T-helper 2 cell treated with Interferon-gamma antibody and Interleukin-4, amounts not matched to agents 5 μg/mL and 100 μg/mL, for 36 hours (primary cell): ENCODE measurements around the gene CNTN6.

ENCODE experiments used
- DNase-seq: peaks from one replicate; pipeline ENCODE4 v3.0.0; 2021; ENCODE audit warnings: low spot score
- H3K27ac Mint-ChIP-seq: one replicate; pipeline ENCODE4 v1.8.0; 2021; ENCODE audit warnings: mild to moderate bottlenecking, mixed read lengths
- H3K27me3 Mint-ChIP-seq: one replicate; pipeline ENCODE4 v1.8.0; 2021; ENCODE audit warnings: low read depth, mixed read lengths
- H3K36me3 Mint-ChIP-seq: one replicate; pipeline ENCODE4 v1.8.0; 2021; ENCODE audit warnings: low read depth, mixed read lengths
- H3K4me1 Mint-ChIP-seq: one replicate; pipeline ENCODE4 v1.8.0; 2021; ENCODE audit warnings: low read depth, mixed read lengths
- H3K4me3 Mint-ChIP-seq: one replicate; pipeline ENCODE4 v1.8.0; 2022; ENCODE audit warnings: mild to moderate bottlenecking, moderate library complexity, mixed read lengths
- H3K9me3 Mint-ChIP-seq: one replicate; pipeline ENCODE4 v1.8.0; 2021; ENCODE audit warnings: mixed read lengths

The CNTN6 gene

DNA sequence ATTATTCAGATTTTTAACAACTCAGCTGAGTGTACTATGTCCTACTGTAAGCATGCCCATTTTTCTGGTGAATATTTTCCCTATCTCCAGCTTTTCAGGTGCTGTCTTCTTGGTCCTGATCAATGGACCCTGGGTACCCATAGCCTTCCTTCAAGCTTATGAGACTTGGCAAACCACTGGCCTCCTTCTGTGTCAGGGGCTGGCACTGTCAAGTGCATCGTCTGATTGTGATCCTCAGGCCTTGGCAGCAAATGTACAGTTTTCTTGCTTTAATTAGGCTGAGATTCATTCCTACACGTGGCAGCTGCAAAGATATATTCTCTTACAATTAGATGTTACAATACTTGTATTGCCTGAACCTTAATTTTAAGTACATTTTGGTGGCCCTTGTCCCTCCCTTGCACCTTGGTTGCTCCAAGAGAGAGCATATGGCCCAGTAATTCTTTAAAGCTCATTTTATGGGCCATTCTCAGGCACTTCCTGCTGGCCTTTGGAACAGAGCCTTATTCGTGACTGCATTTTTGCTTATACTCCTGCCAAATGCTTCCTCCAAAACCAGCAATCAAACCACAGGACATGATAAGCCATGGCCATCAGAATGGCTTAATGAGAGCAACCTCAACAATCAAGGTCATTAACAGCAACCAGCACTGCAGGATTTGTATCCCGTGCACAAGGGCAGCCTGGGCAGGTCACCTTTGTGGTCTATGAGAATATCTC is 179.9 kb downstream of the CNTN6 start:
- H3K36me3 Mint-ChIP-seq: no peaks in the 10 kb centered on the region
- H3K4me1 Mint-ChIP-seq: no peaks in the 10 kb centered on the region
- no peak for DNase-seq
- no peak overlapping the region for H3K27ac Mint-ChIP-seq
- H3K4me3 Mint-ChIP-seq: no peak overlapping the region
- no peaks in the 10 kb centered on the region for H3K27me3 Mint-ChIP-seq
- peaks cover 19% of the 10 kb centered on the region for H3K9me3 Mint-ChIP-seq

DNA sequence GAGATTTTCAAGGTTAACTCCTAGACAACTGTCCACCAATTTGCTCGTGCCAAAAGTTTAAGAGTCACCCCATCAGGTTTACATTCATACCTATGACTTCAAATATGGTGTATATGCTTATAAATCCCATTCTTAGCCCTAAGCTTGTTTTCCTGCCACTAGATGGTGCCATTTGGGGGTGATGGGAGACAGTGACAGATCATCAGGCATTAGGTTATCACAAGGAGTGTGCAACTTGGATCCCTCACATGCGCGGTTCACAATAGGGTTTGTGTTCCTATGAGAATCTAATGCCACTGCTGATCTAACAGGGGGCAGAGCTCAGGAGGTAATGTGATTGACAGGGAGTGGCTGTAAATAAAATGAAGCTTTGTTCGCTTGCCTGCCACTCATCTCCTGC is 182.7 kb downstream of the CNTN6 start:
- Mint-ChIP-seq H3K4me1 (no peaks in the 10 kb centered on the region), H3K4me3 (no peak overlapping the region), H3K9me3 (peaks cover 27% of the 10 kb centered on the region), H3K27me3 (no peaks in the 10 kb centered on the region), H3K36me3 (no peaks in the 10 kb centered on the region), H3K27ac (no peak overlapping the region)
- no peak for DNase-seq

DNA sequence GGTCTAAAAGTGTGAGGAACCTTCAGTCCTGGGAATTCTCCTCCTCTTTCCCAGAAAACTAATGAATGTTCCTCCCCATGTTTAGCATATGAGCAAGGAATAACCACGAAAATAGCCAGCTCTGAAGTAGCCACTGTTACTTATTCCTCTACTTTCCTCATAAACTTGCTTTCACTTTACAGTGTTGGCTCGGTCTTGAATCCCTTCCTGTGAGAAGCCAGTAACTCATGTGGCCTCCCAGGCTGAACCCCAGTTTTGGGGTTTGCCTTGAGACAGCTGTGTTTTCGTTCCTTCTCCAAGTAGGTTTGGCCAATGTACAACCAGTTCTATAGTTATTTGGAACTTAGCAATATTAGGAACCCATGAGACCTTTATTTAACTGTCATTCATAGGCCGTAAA is 195.0 kb downstream of the CNTN6 start:
- H3K4me1 Mint-ChIP-seq: no peaks in the 10 kb centered on the region
- no peak for DNase-seq
- H3K9me3 Mint-ChIP-seq: peaks cover 29% of the 10 kb centered on the region
- no peaks in the 10 kb centered on the region for H3K36me3 Mint-ChIP-seq
- no peaks in the 10 kb centered on the region for H3K27me3 Mint-ChIP-seq
- H3K27ac Mint-ChIP-seq: no peak overlapping the region
- H3K4me3 Mint-ChIP-seq: no peak overlapping the region

DNA sequence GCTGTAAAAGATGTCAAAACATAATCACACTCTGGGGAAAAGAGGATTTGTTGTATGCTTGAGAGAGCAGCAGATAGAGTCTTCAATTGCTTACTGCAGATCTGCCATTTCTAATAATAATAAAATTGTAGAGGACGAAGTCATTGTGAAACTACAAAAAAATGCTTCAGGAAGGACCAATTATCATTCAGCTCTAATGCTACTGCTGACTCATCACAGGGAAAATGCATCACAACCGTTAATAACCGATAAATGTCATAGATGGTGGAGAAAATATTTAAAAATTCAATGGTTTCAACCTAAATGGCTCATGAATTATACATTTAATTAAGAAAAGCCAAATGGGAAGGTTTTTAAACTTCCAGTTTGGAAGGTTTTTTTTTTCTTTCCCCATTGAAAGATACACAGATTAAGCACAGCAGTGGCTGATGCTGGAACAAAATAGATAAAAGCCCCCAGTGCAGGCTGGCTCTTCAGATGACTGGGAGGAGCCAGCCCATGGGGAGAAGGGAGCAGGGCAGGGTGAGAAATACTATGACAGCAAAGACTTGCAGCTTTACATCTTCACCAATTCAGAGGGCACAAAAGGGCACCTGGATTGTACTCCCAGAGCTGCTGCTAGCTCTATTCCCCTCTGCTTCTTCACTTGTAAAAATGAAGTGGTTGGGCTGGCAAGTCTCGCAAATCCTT is 196.1 kb downstream of the CNTN6 start:
- H3K27me3 Mint-ChIP-seq: no peaks in the 10 kb centered on the region
- H3K4me1 Mint-ChIP-seq: no peaks in the 10 kb centered on the region
- H3K4me3 Mint-ChIP-seq: no peak overlapping the region
- no peak for DNase-seq
- H3K9me3 Mint-ChIP-seq: peaks cover 37% of the 10 kb centered on the region
- H3K27ac Mint-ChIP-seq: no peak overlapping the region
- H3K36me3 Mint-ChIP-seq: no peaks in the 10 kb centered on the region

DNA sequence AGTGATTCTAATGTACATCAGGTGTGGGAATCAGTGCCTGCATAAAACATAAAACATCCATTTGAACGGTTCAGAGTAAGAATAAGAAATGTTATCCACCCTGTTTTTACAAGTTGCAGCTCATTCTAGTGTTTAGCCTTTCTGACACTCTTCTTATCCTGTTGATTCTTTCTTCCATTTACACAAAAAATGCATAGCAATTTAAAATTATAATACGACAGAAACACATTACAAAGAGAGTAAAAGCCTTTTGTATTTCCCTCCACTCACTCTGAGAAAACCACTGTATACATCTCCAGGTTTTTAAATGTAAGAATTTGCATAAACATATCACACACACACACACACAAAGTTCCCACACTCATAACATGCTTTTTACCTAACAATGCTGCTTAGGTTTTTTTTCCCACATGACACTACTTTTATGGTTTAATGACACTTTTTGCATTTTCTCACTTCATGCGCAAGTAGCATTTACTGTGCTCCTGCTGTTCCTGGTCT is 199.8 kb downstream of the CNTN6 start:
- Mint-ChIP-seq H3K4me3 (no peak overlapping the region), H3K36me3 (no peaks in the 10 kb centered on the region), H3K4me1 (no peaks in the 10 kb centered on the region), H3K27me3 (no peaks in the 10 kb centered on the region), H3K9me3 (peaks cover 31% of the 10 kb centered on the region), H3K27ac (no peak overlapping the region)
- no peak for DNase-seq

DNA sequence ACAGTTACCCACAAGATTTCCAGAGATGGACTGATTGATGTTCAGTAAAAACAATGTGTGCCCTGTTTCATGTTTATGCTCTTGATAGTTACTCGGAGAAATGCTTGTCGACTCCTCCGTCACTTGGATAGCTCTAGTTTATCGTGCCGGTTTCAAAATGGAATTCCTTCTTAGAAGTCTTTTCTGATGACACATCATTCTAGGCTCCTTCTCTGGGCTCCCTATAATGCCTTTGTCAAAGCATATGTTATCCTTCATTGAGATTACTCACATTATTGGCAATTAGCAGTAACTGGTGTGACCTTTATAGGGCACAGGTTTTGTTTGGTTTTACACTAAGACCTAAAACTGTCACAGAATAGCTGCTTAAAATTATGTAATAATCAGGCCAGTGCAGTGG is 201.8 kb downstream of the CNTN6 start:
- Mint-ChIP-seq H3K27me3 (no peaks in the 10 kb centered on the region), H3K27ac (no peak overlapping the region), H3K36me3 (no peaks in the 10 kb centered on the region), H3K9me3 (peaks cover 24% of the 10 kb centered on the region), H3K4me1 (no peaks in the 10 kb centered on the region), H3K4me3 (no peak overlapping the region)
- DNase-seq: no peak

DNA sequence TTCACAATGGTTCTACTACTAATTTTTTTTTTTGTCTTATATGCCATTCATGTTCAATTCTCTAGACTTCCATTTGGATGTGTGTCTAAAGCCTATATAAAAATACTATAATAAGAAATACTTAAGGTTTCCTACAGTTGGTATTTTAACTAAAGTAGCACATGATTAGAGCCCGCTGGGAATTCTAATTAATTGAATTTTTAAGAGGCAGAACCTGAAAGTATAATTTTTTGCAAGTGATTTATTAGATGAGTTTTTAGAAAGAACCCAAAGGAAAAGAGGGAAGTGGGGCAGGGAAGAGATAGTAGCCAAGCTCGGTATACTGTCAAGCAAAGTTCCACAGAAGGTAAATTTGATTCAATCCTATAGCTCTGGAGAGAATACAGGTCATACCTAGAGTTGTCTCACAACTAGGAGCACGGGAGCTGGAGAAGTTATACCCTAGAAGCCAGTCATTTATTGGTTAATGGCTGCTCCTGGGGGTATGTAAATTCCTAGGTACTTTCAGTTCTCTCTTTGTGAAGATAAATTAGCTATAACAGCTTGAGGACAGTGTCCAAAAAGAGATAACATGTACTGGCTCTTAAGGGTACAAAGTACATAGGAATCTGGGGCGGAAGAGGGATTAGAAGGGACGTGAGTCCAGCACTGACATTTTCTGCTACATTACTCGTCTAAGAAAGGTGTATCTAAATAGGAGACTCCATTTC is 225.6 kb downstream of the CNTN6 start:
- H3K4me1 Mint-ChIP-seq: no peaks in the 10 kb centered on the region
- H3K4me3 Mint-ChIP-seq: no peak overlapping the region
- H3K36me3 Mint-ChIP-seq: no peaks in the 10 kb centered on the region
- no peaks in the 10 kb centered on the region for H3K27me3 Mint-ChIP-seq
- H3K9me3 Mint-ChIP-seq: peaks cover 15% of the 10 kb centered on the region
- DNase-seq: no peak
- H3K27ac Mint-ChIP-seq: no peak overlapping the region

DNA sequence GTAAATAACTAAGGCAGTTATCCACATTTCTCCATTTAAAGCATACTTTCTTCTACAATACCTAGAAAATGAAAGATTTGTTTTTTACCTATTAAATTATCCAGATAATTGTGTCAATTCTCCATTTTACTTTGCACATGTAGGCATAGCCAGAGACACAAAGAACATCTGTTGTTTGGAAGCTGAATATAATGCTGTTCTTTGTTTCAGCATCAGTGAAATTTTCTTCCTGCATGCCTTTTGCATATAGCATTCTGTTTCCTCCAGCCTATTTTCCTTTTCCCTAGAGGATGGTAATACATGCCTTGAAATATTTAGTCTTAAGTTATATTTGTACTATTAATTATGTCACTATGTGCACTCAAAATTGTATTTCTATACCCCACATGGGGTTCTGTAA is 233.7 kb downstream of the CNTN6 start:
- Mint-ChIP-seq H3K27ac (no peak overlapping the region), H3K27me3 (no peaks in the 10 kb centered on the region), H3K4me1 (no peaks in the 10 kb centered on the region), H3K9me3 (peaks cover 25% of the 10 kb centered on the region), H3K4me3 (no peak overlapping the region), H3K36me3 (no peaks in the 10 kb centered on the region)
- DNase-seq: no peak

DNA sequence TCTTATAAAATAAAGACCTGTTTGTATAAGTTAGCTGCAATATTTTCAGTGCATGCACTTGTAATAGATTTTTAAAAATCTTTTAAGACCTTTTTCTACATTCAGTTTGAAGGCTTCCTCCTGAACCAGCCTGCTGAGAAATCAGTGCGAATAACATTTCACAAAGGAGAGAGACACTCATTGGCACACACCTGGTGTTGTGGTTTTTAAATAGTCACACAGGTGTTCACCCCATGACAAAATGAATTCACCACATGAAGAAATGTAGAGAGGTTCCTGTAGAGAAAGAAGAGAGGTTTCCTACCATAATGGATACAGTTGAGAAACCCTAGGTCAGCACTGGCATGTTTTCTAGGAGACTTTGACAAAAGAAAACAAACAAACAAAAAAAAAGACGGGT is 237.3 kb downstream of the CNTN6 start:
- no peaks in the 10 kb centered on the region for H3K4me1 Mint-ChIP-seq
- H3K9me3 Mint-ChIP-seq: peaks cover 35% of the 10 kb centered on the region
- H3K36me3 Mint-ChIP-seq: no peaks in the 10 kb centered on the region
- H3K27me3 Mint-ChIP-seq: no peaks in the 10 kb centered on the region
- H3K4me3 Mint-ChIP-seq: no peak overlapping the region
- no peak overlapping the region for H3K27ac Mint-ChIP-seq
- DNase-seq: no peak

DNA sequence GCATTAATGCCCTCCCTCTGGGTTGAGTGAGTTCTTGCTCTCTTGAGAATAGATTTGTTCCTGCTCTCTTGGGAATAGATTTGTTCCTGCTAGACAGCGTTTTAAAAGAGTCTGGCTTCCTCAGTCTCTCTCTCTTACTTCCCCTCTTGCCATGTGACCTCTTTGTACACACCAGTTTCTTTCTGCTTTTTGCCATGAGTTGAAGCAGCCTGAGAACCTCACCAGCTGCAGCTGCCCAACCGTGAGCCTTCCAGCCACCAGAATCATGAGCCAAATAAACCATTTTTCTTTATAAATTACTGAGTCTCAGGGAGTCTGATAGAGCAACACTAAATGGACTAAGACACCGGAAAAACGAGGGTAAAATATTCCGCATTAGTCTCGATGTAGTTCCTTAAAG is 253.6 kb downstream of the CNTN6 start:
- H3K4me1 Mint-ChIP-seq: no peaks in the 10 kb centered on the region
- H3K9me3 Mint-ChIP-seq: peaks cover 8% of the 10 kb centered on the region
- H3K27ac Mint-ChIP-seq: no peak overlapping the region
- no peak overlapping the region for H3K4me3 Mint-ChIP-seq
- H3K27me3 Mint-ChIP-seq: no peaks in the 10 kb centered on the region
- H3K36me3 Mint-ChIP-seq: no peaks in the 10 kb centered on the region
- DNase-seq: no peak

DNA sequence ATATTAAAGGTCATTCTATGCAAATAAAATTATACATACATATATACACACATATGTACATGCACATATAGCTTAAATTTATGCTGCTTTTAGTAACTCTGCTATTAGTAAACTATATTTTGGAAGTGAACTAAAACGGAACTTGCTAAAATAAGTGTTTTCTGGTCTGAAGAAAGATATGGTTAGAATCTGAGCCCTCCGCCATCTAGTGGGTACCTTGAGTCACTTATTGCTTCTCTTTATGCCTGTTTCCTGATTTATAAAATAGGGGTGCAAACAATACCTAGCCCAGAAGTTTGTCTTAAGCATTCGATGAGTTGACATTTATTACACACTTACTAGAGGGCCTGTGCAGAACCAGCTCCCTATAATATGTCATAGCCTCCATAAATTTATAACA is 255.7 kb downstream of the CNTN6 start:
- H3K36me3 Mint-ChIP-seq: no peaks in the 10 kb centered on the region
- H3K4me1 Mint-ChIP-seq: no peaks in the 10 kb centered on the region
- DNase-seq: no peak
- H3K9me3 Mint-ChIP-seq: no peaks in the 10 kb centered on the region
- H3K27ac Mint-ChIP-seq: no peak overlapping the region
- no peaks in the 10 kb centered on the region for H3K27me3 Mint-ChIP-seq
- no peak overlapping the region for H3K4me3 Mint-ChIP-seq

DNA sequence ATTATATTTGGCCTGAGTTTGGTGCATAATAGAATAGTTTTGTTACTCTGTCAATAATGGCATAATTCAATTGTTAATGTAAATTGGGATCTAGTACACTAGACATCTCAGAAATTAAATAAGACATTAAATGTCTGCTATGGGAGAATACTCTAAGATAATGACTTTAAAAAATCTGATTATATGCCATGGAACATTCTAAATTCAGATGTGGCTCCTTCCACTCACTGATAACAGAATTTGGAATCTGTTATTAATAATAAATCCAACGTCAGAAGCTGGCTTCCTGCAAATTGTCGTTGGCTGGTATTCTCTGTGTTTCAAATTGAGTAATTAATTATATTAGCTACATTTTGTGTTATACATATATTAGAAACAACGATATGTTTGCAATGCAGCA is 258.1 kb downstream of the CNTN6 start:
- Mint-ChIP-seq H3K27me3 (no peaks in the 10 kb centered on the region), H3K4me1 (no peaks in the 10 kb centered on the region), H3K27ac (no peak overlapping the region), H3K36me3 (no peaks in the 10 kb centered on the region), H3K4me3 (no peak overlapping the region), H3K9me3 (peaks cover 4% of the 10 kb centered on the region)
- DNase-seq: no peak

DNA sequence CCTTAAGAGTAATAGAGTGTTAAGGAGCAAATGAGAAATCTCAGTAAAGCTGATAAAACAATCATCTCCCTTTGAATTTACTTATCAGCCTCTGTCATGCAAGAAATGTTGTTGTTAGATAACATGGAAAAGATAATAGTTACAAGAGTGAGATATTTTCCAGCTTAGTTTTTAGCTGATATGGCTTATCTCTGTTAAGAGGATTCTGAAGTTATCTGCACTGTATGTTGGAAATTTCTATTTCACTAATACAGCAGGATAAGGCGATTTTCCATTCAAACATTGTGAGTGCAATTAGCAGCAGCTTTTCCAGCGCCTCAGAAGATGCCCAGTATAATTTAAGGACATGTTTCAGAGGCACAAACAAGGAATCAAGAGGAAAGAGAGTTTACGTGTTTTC is 262.9 kb downstream of the CNTN6 start:
- Mint-ChIP-seq H3K9me3 (peaks cover 8% of the 10 kb centered on the region), H3K27me3 (no peaks in the 10 kb centered on the region), H3K4me3 (no peak overlapping the region), H3K36me3 (no peaks in the 10 kb centered on the region), H3K4me1 (no peaks in the 10 kb centered on the region), H3K27ac (no peak overlapping the region)
- no peak for DNase-seq

DNA sequence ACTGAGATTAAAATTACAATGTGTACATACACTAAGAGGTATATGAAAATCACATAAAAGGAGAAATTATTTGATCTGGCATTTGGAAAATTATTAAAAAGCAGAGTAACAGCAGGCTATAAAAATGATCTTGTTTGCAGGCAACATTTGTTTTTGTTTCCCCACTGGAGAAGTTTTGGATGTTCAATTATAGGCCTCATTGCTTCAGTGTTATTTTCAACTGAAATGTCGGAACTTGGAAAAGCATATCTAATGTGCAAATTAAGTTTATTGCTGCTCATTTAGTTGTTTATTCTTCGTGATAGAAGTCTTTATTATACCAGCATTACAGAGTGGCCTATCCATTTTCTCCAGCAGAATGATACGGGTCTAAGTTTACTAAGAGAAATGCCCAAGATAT is 263.3 kb downstream of the CNTN6 start:
- Mint-ChIP-seq H3K4me3 (no peak overlapping the region), H3K9me3 (peaks cover 8% of the 10 kb centered on the region)

More for the DNA sequence above, 263.3 kb downstream of the CNTN6 start:
- no peak for DNase-seq
- Mint-ChIP-seq H3K27ac (no peak overlapping the region), H3K27me3 (no peaks in the 10 kb centered on the region), H3K36me3 (no peaks in the 10 kb centered on the region), H3K4me1 (no peaks in the 10 kb centered on the region)
